Hindlimb muscle (tissue), 1 donor: ENCODE measurements around the gene NUTF2. TPM values are rescaled to one million over a fixed set of nuclear protein-coding genes. Genes with fewer than 3 reads are reported as not detected.

ENCODE experiments used
- DNase-seq: peaks from one replicate; pipeline ENCODE4 v3.0.0-alpha.2; 2013
- polyA plus RNA-seq: library from polyadenylated mRNA; unstranded; fragments of 120-200 nt; gene quantifications from one replicate; pipeline ENCODE4 v1.2.1, GENCODE V29; 2013; ENCODE audit not compliant: insufficient read length

The NUTF2 gene
- polyA plus RNA-seq, 1 donor, result 127 TPM

GRCh38 chr16:67865318-67865717 is 18.6 kb downstream of the NUTF2 start:
- DNase-seq, result no peak

GRCh38 chr16:67868290-67868689 is 21.6 kb downstream of the NUTF2 start:
- no peak for DNase-seq

GRCh38 chr16:67869653-67870052 is 22.9 kb downstream of the NUTF2 start:
- DNase-seq, result no peak

DNA sequence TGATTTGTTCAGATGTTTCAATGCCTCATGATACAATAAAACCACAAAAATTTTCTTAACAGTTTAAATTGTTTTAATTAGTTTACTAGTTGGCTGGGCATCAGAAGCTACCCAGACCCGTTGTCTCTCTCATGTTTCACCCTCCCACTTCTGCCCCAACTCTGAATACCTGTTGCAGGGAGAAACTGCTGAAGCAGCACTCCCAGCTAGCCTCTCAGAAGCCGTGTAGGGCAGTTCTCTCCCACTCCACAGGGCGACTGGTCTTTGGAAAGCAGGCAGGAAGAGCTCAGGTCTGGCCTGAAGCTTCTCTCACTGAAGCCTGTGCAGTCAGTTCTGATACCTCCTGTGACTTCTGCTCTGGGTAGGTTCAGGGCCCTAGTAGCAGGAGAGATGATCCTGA is 24.5 kb downstream of the NUTF2 start:
- DNase-seq, result no peak

DNA sequence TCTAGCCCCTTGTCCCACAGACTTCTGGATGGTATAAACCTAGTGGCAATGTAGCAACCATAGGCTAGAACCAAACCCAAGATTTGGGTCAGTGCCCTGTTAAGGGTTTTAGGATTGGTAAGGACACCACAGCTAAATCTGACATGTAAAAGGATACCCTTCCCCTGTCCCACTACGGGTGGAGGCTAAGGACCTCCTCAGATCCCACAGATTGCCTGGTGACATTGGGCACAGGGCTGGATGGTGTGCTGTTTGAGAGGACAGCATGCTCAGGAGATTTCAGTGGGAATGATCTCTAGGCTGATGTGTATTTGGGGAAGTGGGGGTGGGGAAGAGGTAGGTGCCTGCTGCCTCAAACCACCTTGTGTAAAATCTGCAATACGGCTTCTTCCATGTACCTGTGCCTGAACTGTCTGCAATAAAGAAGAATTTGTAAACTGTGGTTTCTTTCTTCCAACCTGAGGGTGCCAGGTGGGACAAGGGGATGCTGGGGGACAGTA is 25.4 kb downstream of the NUTF2 start:
- no peak for DNase-seq

GRCh38 chr16:67872631-67873434 is 26.1 kb downstream of the NUTF2 start, which contains the start of gene EDC4:
Gene EDC4 (plus strand): TSS chr16:67873052. CDS start chr16:67873262, 210 bp downstream.
- peak; percentile 84 for DNase-seq

GRCh38 chr16:67873435-67874370 is 27.0 kb downstream of the NUTF2 start:
- DNase-seq, result no peak

DNA sequence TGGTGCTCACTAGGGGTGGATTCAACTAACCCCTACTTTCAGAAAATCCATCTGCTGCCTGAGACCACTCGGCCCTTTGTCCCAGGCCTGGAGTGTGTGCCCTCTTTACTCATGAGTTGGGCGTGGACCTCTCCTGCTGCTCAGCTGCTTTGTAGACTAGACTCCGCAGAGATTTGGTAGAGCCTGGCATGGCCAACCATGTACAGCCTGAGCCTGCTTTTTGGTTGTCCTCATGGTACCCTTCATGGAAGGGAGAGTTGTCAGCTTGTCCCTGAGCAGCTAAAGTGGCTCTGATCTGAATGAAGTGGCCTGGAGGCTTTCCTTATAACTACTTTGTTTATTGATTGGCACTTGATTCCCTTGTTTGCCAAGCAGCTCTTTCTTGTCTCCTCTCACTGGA is 27.6 kb downstream of the NUTF2 start:
- no peak for DNase-seq

GRCh38 chr16:67877064-67877463 is 30.3 kb downstream of the NUTF2 start:
- no peak for DNase-seq

DNA sequence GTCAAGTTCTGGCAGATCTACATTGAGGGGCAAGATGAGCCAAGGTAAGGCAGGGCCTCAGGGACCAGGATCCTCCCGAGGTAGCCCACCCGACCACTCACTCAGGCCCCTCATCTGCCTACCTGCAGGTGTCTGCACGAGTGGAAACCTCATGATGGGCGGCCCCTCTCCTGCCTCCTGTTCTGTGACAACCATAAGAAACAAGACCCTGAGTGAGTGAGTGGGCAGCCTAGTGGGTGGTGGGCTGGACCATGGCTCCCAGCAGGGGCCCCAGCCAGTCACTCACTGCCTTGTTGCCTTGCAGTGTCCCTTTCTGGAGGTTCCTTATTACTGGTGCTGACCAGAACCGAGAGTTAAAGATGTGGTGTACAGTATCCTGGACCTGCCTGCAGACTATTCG is 31.5 kb downstream of the NUTF2 start:
- DNase-seq, result no peak

DNA sequence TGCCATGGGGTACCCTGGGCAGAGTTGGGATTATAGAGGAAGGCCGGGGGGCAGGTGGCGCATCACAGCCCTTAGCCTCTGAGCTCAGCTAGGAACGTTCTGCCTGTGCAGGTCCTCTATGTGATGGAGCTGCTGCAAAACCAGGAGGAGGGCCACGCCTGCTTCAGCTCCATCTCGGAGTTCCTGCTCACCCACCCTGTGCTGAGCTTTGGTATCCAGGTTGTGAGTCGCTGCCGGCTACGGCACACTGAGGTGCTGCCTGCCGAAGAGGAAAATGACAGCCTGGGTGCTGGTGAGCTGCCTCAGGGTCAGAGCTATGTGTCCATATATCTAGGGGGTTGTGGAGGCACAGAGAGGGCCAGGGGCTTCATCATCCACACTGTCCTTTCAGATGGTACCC is 32.1 kb downstream of the NUTF2 start:
- no peak for DNase-seq

DNA sequence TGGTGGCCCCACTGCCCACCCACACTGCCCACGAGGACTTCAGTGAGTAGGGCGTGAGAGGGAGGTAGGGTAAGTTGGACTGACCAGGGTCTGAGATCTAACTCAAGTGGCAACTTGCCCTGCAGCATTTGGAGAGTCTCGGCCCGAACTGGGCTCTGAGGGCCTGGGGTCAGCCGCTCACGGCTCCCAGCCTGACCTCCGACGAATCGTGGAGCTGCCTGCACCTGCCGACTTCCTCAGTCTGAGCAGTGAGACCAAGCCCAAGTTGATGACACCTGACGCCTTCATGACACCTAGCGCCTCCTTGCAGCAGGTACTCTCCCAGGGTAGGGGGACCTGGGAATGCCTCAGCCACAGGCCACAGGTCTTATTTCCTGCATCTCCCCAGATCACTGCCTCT is 32.7 kb downstream of the NUTF2 start:
- no peak for DNase-seq

- no peak for DNase-seq
Observed at GRCh38 chr16:67879936-67880335, 33.2 kb downstream of the NUTF2 start.

DNA sequence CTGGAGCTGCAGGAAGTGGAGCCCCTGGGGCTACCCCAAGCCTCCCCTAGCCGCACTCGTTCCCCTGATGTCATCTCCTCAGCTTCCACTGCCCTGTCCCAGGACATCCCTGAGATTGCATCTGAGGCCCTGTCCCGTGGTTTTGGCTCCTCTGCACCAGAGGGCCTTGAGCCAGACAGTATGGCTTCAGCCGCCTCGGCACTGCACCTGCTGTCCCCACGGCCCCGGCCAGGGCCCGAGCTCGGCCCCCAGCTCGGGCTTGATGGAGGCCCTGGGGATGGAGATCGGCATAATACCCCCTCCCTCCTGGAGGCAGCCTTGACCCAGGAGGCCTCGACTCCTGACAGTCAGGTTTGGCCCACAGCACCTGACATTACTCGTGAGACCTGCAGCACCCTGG is 33.9 kb downstream of the NUTF2 start:
- no peak for DNase-seq

DNA sequence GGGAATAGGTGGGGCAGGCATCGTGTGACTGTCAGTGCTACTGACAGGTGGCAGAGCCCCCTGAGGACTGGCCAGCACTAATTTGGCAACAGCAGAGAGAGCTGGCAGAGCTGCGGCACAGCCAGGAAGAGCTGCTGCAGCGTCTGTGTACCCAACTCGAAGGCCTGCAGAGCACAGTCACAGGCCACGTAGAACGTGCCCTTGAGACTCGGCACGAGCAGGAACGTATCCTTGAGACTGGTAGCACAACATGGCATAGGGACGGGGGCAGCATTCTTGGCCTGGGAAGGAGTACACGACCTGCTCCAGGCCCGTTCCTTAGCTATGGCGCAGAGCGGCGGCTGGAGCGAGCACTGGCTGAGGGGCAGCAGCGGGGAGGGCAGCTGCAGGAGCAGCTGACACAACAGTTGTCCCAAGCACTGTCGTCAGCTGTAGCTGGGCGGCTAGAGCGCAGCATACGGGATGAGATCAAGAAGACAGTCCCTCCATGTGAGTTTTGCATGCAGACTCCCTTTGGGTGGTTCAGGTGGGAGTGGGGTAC is 35.0 kb downstream of the NUTF2 start:
- DNase-seq, result no peak

GRCh38 chr16:67882374-67883145 is 35.8 kb downstream of the NUTF2 start:
- peak; percentile 62 for DNase-seq

DNA sequence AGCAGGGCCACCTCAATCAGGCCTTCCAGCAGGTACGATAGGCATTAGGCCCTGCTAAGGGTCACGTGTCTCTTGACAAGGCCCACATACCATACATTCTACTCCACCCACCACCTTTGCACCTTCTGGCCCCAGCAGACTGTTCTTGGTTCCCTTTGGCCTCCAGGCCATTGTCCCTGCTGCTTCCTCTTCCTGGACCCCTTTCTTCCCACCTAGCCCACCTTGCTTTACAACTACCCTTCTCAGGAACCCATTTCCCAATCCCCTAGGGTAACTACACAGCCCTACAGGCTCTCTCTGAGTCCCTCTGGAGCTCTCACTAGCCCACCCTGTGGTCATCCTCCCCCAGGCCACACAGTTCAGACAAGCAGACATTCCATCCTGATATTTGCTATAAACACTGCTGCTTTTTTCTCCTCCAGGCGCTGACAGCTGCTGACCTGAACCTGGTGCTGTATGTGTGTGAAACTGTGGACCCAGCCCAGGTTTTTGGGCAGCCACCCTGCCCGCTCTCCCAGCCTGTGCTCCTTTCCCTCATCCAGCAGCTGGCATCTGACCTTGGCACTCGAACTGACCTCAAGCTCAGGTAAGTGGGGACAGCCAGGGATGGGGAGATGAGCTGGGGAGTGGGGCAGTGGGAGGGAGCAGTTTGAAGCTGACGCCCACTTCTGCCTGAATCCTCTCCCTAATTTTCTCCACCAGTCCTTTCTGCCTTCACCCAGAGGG is 36.6 kb downstream of the NUTF2 start:
- DNase-seq, result no peak

- no peak for DNase-seq
Observed at GRCh38 chr16:67883872-67884261, 37.1 kb downstream of the NUTF2 start.

GRCh38 chr16:67884684-67885083 is 38.0 kb downstream of the NUTF2 start, which contains the start of gene NRN1L:
Gene NRN1L (plus strand): TSS chr16:67884885. CDS start chr16:67884904, 19 bp downstream.
- peak; percentile 89 for DNase-seq

DNA sequence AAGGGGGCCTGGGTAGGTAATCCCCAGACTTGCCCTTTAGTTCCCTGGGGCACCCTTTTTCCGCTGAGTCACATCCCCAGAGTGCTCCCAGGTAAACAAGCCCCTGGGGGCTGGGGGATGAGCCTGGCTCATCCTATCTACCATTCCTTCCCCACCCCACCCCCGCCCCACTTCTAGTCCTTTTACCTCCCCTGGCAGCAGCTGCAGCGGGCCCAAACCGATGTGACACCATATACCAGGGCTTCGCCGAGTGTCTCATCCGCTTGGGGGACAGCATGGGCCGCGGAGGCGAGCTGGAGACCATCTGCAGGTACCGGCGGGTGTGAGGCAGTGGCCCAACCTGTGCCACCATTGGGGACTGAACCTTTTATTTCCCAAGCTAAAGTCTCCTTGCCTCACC is 38.8 kb downstream of the NUTF2 start:
- no peak for DNase-seq

GRCh38 chr16:67885976-67886375 is 39.2 kb downstream of the NUTF2 start:
- DNase-seq, result no peak
